ENCODE results near the gene TBX10.

- TF ChIP-seq NRF1 (IDR thresholded peaks at IDR 0.05; ENCODE audit: low read depth, low read length) (no peak), GABPA (IDR thresholded peaks at IDR 0.05; ENCODE audit: borderline replicate concordance, insufficient read depth, low read length) (no peak), TAF1 (IDR thresholded peaks at IDR 0.05; ENCODE audit: low read depth, low read length) (no peak), CTCF (IDR thresholded peaks at IDR 0.05; ENCODE audit: control extremely low read depth in 1 of 3, insufficient read depth in 1 of 3, low read depth in 1 of 3, low read length in 3 of 3) (no peak), ATF2 (IDR thresholded peaks at IDR 0.05; ENCODE audit: low read length) (no peak), RNF2 (IDR thresholded peaks at IDR 0.05; ENCODE audit: borderline replicate concordance, low read depth, low read length, missing control alignments, poor library complexity, severe bottlenecking) (no peak)
Measured at GRCh38 chr11:67667490-67668191, 28.1 kb upstream of the TBX10 start.
